Effector memory CD8-positive, alpha-beta T cell (primary cell): ENCODE data around the gene DEFB132.
"Not testable (repeated sequence)": the region's sequence is repeated elsewhere in the genome, so short reads cannot be mapped to it uniquely, and the experiment has no call there.

Source experiments
- ATAC-seq: fragments of 150-1000 bp; cut with Tn5 transposase; replicated peaks from 2 replicates; pipeline ENCODE4 v1.10.0; 2021; ENCODE audit warnings: mild to moderate bottlenecking, moderate library complexity
- DNase-seq, 3 experiments: peaks; one replicate each; pipeline ENCODE4 v3.0.0; 2021
- H3K27ac Mint-ChIP-seq, 2 donors: one replicate each; pipeline ENCODE4 v1.8.0; 2022; ENCODE audit warnings: mild to moderate bottlenecking in 2 of 2, mixed read lengths in 2 of 2, moderate library complexity in 2 of 2
- H3K27me3 Mint-ChIP-seq, 2 donors: one replicate each; pipeline ENCODE4 v1.8.0; 2022; ENCODE audit warnings: mixed read lengths in 2 of 2
- H3K36me3 Mint-ChIP-seq: one replicate; pipeline ENCODE4 v1.8.0; 2022; ENCODE audit warnings: mild to moderate bottlenecking, moderate library complexity, mixed read lengths; ENCODE audit not compliant: insufficient read depth
- H3K4me1 Mint-ChIP-seq, 2 donors: one replicate each; pipeline ENCODE4 v1.8.0; 2022; ENCODE audit warnings: low read depth in 2 of 2, mixed read lengths in 2 of 2
- H3K4me3 Mint-ChIP-seq, 2 donors: one replicate each; pipeline ENCODE4 v1.8.0; 2022; ENCODE audit warnings: mild to moderate bottlenecking in 2 of 2, mixed read lengths in 2 of 2, moderate library complexity in 2 of 2
- H3K9me3 Mint-ChIP-seq, 2 donors: one replicate each; pipeline ENCODE4 v1.8.0; 2022; ENCODE audit warnings: mixed read lengths in 2 of 2
- total RNA-seq, 9 experiments: gene quantifications; one replicate each; lab custom pipeline; 2026; lab: John Stamatoyannopoulos, UW

DEFB132 gene, protein sequence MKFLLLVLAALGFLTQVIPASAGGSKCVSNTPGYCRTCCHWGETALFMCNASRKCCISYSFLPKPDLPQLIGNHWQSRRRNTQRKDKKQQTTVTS
- 0 reads per million in 9 experiments for total RNA-seq

DNA sequence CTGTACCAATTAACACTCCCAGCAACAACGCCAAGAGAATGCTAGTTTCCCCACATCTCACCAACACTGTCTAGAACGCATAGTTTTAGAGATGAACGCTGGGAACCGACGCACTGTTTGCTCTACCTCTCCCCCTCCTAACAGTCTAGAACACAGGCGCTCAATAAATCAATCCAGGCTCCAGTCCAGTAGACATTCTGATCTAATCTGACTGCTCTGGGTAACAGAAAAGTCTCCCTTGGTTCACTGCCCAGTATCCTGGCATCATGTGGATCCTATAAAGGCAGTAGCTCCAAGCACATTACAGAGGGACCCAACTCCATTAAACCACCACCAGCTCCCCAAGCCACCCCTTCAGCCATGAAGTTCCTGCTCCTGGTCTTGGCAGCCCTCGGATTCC, at the start of gene DEFB132:
Gene DEFB132, plus strand, starts transcription at position 306 of the 400 bp plus-strand sequence. Its CDS starts 55 bp downstream, at position 361.
- Mint-ChIP-seq H3K9me3 (no peaks in the 10 kb centered on the region), H3K27me3 (peaks cover 8 to 54% of the 10 kb centered on the region in 2 donors), H3K36me3 (no peaks in the 10 kb centered on the region), H3K4me3 (no peak within 1 kb of the TSS), H3K4me1 (no peaks in the 10 kb centered on the region), H3K27ac (no peak within 1 kb of the TSS)
- DNase-seq (no peak), ATAC-seq (no peak)

DNA sequence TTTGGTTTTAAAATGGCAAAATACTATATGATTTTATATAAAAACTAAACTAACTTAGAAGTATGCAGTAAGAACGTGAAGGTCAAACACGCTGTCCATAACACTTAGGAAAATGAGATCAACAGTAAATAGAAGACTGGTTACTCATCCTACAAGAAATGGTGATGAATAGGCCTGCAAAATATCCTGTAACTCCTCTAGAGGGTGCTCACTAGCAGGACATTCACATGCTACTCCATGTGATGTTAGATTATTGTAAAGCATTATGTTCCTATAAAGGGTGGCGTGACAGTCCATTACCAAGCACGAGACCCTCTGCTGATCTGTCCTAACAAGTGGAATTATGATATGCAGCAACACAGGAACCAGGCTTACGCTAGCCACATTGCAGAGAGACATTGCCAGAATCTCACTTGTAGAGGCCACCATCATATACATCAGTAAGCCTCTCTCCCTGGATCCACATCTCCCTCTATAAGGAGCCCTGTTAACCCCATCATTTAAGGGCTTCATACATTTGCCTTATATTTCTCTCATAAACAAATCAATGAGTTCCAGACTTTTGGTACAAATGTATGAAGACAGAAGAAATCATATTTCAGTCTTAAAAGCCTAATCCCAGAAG, 48.5 kb upstream of the DEFB132 start:
- Mint-ChIP-seq H3K27ac (no peak overlapping the region), H3K4me3 (no peak overlapping the region), H3K36me3 (no peaks in the 10 kb centered on the region), H3K4me1 (no peaks in the 10 kb centered on the region), H3K27me3 (peaks cover 0 to 17% of the 10 kb centered on the region in 2 donors), H3K9me3 (no peaks in the 10 kb centered on the region)
- peak in 2 of 3 experiments; percentile 2 for DNase-seq
- ATAC-seq: peak; percentile 71

DNA sequence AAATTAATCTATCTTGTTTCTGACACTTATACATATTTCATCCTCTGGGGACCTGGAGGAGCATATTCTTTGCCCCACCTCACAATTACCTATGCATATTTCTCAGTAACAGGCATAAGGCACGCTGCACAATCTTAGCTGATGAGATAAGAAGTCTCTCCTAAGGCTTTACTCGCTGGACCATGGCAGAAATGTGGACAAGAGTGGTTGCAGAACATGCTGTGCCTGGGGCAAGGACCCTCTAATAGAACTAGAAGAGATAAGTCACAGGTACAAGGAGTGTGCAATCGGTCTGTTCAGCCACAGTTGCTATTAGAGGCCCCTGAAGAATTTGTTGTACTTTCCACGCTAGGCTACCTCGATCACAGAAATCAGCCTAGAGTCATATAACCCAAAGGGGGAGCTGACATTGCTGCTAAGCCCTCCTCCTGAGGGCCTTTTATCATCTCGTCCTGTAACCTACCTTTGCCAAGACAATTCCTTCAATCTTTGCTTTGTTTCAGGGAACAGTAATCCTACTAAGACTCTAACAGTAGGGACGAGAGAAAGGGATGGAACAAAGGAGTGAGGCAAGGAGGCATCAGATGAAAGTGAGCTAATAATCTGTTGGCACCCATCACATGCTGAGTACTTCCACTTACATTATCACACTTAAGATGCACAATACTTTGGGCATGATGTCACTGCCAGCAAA, 46.6 kb upstream of the DEFB132 start:
- Mint-ChIP-seq H3K27ac (no peak overlapping the region), H3K4me1 (no peaks in the 10 kb centered on the region), H3K36me3 (no peaks in the 10 kb centered on the region), H3K4me3 (no peak overlapping the region), H3K9me3 (no peaks in the 10 kb centered on the region), H3K27me3 (peaks cover 0 to 11% of the 10 kb centered on the region in 2 donors)
- DNase-seq (no peak), ATAC-seq (no peak)

DNA sequence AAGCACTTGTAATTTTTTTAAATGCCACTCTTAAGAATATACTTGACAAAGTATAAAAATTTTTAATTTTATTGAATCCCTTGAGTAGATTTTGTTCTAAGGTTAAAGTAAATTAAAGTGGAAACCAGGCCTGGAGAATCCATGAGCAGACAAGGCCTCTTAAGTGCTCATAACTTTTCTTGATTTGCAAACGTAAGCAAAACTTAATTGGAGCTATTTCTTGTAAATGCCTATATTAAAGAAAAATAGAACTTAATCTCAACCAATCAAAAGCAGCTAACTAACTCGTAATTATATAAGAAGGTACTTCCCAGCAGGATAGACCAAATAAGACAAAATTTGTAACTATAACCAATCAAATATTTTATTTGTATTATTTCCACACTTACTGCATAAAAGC, 43.1 kb upstream of the DEFB132 start:
- no peak for ATAC-seq
- Mint-ChIP-seq H3K27me3 (peaks cover 25 to 28% of the 10 kb centered on the region in 2 donors), H3K9me3 (no peaks in the 10 kb centered on the region), H3K4me1 (no peaks in the 10 kb centered on the region), H3K27ac (no peak overlapping the region), H3K4me3 (no peak overlapping the region), H3K36me3 (no peaks in the 10 kb centered on the region)
- DNase-seq: no peak

DNA sequence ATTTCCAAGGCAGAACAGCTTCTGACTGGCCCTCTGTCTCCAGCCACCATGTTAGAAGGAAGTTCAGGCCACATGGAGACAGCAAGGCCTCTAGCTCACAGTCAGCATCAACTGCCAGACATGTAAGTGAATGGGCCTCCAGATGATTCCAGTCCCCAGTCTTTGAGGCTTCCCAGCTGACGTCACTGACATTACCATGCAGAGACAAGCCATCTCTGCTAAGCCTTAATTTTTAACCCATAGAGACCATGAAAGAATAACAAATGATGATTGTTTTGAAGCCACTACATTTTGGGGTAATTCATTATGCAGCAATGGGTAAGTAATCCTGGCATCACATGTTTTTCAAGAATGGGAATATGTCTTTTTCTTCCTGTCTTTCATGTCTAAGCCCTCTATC, 41.7 kb upstream of the DEFB132 start:
- ATAC-seq (no peak), DNase-seq (no peak)
- Mint-ChIP-seq H3K4me1 (no peaks in the 10 kb centered on the region), H3K4me3 (no peak overlapping the region), H3K27ac (no peak overlapping the region), H3K27me3 (peaks cover 39 to 42% of the 10 kb centered on the region in 2 donors), H3K9me3 (no peaks in the 10 kb centered on the region), H3K36me3 (no peaks in the 10 kb centered on the region)

DNA sequence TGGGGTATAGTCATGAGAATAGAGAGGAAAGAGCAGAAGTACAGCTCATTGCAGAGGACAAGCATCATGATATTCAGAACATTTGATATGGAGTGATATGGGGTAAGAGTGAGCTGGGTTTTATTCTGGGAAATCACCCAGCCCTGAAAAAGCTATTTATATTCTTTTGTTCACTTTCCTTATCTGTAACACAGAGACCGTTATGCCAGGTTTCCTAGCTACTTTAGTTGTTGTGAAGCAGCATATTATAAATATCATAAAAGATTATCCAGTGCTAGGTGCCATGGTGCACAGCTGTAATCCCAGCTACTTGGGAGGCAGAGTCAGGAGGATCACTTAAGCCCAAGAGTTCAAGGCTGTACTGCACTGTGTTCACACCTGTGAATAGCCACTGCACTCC, 40.3 kb upstream of the DEFB132 start:
- no peak overlapping the region for H3K27ac Mint-ChIP-seq
- peaks cover 52 to 54% of the 10 kb centered on the region in 2 donors for H3K27me3 Mint-ChIP-seq
- H3K4me3 Mint-ChIP-seq: no peak overlapping the region
- no peaks in the 10 kb centered on the region for H3K9me3 Mint-ChIP-seq
- no peak for ATAC-seq
- no peaks in the 10 kb centered on the region for H3K4me1 Mint-ChIP-seq
- no peaks in the 10 kb centered on the region for H3K36me3 Mint-ChIP-seq
- DNase-seq: no peak

DNA sequence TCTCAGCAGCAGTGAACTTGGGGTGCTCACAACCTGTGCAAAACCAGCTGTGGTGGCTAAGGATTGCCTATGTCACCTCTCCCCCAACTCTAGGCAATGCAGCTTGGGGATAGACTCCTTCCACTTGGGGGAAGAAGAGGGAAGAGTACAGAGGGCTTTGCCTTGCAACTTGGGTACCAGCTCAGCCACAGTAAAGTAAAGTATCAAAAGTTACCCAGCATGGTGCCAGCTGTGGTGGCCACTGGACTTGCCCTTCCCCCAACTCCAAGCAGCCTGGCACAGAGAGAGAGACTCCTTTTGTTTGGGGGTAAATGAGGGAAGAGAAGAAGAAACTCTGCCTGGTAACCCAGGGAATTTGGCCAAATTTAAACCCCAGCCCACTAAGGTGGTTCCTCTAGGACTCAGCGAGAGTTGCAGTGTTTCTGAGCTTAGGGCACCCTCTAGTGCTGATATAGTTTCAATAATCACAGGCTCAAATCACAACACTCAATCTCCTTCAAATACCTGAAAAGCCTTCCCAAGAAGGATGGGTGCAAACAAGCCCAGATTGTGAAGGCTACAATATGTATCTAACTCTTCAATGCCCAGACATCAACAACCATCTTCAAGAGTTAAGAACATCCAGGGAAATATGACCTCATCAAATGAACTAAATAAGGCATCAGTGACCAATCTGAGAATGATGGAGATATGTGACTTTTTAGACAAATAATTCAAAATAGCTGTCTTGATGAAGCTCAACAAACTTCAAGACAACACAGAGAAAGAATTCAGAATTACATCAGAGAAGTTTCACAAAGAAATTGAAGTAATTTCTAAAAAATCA, 38.0 kb upstream of the DEFB132 start:
- Mint-ChIP-seq H3K4me3 (no peak overlapping the region), H3K27ac (no peak overlapping the region), H3K27me3 (peaks cover 61 to 73% of the 10 kb centered on the region in 2 donors), H3K36me3 (no peaks in the 10 kb centered on the region), H3K9me3 (no peaks in the 10 kb centered on the region), H3K4me1 (no peaks in the 10 kb centered on the region)
- no peak for ATAC-seq
- DNase-seq: no peak

DNA sequence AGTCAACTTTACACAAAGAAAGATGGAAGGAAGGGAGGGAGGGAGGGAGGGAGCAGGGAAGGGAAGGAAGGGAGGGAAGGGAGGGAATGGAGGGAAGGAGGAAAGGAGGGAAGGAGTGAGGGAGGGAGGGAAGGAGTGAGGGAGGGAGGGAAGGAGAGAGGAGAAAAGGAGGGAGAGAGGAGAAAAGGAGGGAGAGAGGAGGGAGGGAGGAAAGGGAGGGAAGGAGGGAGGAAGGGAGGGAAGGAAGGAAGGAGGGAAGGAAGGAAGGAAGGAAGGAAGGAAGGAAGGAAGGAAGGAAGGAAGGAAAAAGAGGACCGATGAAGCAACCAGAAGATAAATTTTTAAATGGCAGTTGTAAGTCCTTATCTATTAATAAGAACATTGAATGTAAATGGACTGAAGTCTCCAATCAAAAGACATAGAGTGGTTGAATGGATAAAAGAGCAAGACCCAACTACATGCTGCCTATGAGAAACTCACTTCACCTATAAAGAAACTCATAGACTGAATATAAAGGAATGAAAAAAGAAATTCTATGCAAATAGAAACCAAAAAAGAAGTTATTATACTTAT, 36.2 kb upstream of the DEFB132 start:
- ATAC-seq (no peak), DNase-seq (no peak)
- no peaks in the 10 kb centered on the region for H3K4me1 Mint-ChIP-seq
- H3K4me3 Mint-ChIP-seq: no peak overlapping the region
- no peaks in the 10 kb centered on the region for H3K9me3 Mint-ChIP-seq
- H3K27me3 Mint-ChIP-seq: peaks cover 77 to 82% of the 10 kb centered on the region in 2 donors
- H3K36me3 Mint-ChIP-seq: no peaks in the 10 kb centered on the region
- no peak overlapping the region for H3K27ac Mint-ChIP-seq

DNA sequence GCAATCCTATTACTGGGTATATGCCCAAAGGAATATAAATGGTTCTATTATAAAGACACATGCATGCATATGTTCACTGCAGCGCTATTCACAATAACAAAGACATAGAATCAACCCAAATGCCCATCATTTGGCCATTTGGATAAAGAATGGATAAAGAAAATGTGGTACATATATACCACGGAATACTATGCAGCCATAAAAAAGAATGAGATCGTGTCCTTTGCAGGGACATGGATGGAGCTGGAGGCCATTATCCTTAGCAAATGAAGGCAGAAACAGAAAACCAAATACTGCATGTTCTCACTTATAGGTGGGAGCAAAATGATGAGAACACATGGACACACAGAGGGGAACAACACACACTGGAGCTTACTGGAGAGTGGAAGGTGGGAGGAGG, 31.6 kb upstream of the DEFB132 start:
- not testable (repeated sequence) for DNase-seq, H3K4me3 Mint-ChIP-seq, H3K36me3 Mint-ChIP-seq, H3K4me1 Mint-ChIP-seq, H3K9me3 Mint-ChIP-seq, ATAC-seq, H3K27ac Mint-ChIP-seq
- peaks cover 48 to 55% of the 10 kb centered on the region in 2 donors for H3K27me3 Mint-ChIP-seq

DNA sequence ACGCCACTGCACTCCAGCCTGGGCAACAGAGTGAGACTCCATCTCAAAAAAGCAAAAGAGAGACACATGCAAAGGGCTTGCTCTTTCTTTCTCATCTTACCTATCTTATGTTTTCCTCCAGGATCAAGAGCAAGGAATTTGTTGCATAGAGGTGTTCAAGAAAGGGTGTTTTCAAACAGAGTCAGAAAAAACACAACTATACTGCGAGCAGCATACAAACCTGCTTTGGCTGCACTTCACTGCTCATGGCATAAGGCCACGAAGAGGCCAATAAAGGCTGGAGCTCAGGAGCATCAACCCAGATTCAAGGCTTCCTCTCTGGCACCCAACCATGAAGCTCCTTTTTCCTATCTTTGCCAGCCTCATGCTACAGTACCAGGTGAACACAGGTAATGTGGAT, 30.6 kb upstream of the DEFB132 start, which contains the start of gene DEFB129:
Gene DEFB129, plus strand, starts transcription at position 301 of the 400 bp plus-strand sequence. Its CDS starts 31 bp downstream, at position 332.
- ATAC-seq: no peak
- no peaks in the 10 kb centered on the region for H3K9me3 Mint-ChIP-seq
- H3K4me3 Mint-ChIP-seq: no peak within 1 kb of the TSS
- H3K27me3 Mint-ChIP-seq: peaks cover 39 to 45% of the 10 kb centered on the region in 2 donors
- H3K27ac Mint-ChIP-seq: no peak within 1 kb of the TSS
- H3K4me1 Mint-ChIP-seq: no peaks in the 10 kb centered on the region
- no peak for DNase-seq
- no peaks in the 10 kb centered on the region for H3K36me3 Mint-ChIP-seq

DNA sequence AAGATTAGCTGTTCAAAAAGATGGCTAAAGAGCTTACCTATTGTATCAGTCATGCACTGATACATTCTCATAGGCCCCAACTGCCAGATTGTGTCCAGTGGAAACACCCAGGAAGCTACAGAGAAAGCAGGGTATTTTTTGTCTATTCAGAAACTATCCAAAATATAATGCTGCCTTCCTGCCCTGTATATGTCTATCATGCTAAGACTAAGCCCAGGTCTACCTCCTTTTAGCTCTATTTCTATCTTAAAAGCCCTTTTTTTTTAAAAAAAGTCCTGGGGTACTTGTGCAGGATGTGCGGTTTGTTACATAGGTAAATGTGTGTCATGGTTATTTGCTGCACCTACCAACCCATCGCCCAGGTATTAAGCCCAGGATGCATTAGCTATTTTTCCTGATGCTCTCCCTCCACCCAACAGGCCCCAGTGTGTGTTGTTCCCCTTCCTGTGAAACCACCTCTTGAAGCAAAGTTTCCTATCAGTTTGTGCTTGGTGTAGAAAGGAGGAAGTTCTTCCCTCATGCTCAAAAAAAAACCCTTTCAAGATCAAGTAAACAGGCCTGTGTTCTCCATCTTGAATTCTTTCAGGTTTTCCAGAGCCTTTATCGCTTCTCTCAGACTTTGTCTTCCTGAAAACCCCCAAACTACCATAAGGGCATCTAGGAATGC, 30.0 kb upstream of the DEFB132 start:
- no peak overlapping the region for H3K27ac Mint-ChIP-seq
- H3K36me3 Mint-ChIP-seq: no peaks in the 10 kb centered on the region
- DNase-seq (no peak), ATAC-seq (no peak)
- no peaks in the 10 kb centered on the region for H3K9me3 Mint-ChIP-seq
- H3K4me1 Mint-ChIP-seq: no peaks in the 10 kb centered on the region
- peaks cover 34 to 44% of the 10 kb centered on the region in 2 donors for H3K27me3 Mint-ChIP-seq
- H3K4me3 Mint-ChIP-seq: no peak overlapping the region

DNA sequence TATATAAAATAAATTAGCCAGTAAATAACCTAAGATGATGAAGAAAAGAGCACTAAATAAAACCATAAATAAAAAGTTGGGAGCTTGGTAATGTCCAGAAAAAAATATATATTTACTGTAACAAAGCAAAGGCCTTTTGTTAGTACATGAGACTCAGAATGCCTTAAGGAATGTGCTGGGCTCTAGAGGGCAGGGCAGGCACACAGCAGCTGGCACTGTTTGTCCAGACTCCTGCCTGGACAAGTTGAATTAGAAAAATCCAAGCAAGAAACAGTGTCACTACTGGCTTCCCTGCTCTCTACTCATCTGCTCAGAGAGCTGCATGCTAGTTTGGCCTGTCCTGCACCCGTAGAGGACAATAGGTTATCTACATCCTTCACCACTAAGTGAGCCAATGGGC, 21.6 kb upstream of the DEFB132 start:
- no peaks in the 10 kb centered on the region for H3K9me3 Mint-ChIP-seq
- no peaks in the 10 kb centered on the region for H3K36me3 Mint-ChIP-seq
- H3K27ac Mint-ChIP-seq: no peak overlapping the region
- H3K4me3 Mint-ChIP-seq: no peak overlapping the region
- H3K4me1 Mint-ChIP-seq: peaks cover 4 to 6% of the 10 kb centered on the region in 2 donors
- ATAC-seq (no peak), DNase-seq (no peak)
- peaks cover 10 to 23% of the 10 kb centered on the region in 2 donors for H3K27me3 Mint-ChIP-seq

DNA sequence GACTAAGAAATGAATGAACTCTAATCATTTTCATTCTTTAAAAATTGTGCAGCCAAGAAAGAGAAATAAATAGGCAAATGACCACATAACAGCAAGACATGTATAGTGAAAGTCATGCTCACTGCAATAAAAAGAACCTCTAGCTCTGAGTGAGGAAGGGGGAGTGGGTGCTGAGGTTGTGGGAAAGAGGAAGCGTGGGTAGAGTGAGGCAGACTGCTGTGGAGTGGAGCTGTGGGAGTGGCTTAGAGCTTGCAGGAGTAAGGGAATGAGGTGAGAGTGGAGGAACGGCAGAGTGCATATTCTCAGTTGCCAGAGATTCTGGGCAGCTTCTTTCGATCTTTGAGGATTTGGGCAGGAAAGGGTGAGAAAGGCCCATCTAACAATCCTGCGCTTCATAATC, 20.0 kb upstream of the DEFB132 start:
- peak overlapping the region; percentile 6 to 50 for H3K27ac Mint-ChIP-seq
- H3K27me3 Mint-ChIP-seq: peaks cover 10 to 26% of the 10 kb centered on the region in 2 donors
- no peaks in the 10 kb centered on the region for H3K36me3 Mint-ChIP-seq
- peak overlapping the region; percentile 3 to 58 for H3K4me3 Mint-ChIP-seq
- ATAC-seq (peak; percentile 37), DNase-seq (no peak)
- no peaks in the 10 kb centered on the region for H3K9me3 Mint-ChIP-seq
- H3K4me1 Mint-ChIP-seq: peaks cover 4 to 6% of the 10 kb centered on the region in 2 donors
